KMS-11 (cell line): Measurements from ENCODE around the gene SSTR3.
A peak's percentile ranks its signal among the peaks of the same experiment; 100 is the strongest.

Experiments used
- H2AFZ ChIP-seq: fragments of 200-600 bp; sonication (generic); 2 replicates; pipeline ENCODE4 v1.6.1; 2016; ENCODE audit warnings: antibody characterized with exemption, mixed run types, low read depth
- H3K27ac ChIP-seq: fragments of 200-600 bp; sonication (generic); 2 replicates; pipeline ENCODE4 v1.6.1; 2016; ENCODE audit warnings: mild to moderate bottlenecking, mixed run types
- H3K27me3 ChIP-seq: fragments of 200-600 bp; sonication (generic); 2 replicates; pipeline ENCODE4 v1.6.1; 2017; ENCODE audit warnings: mild to moderate bottlenecking, low read depth, mixed run types, moderate library complexity; ENCODE audit not compliant: insufficient read depth
- H3K36me3 ChIP-seq: fragments of 200-600 bp; sonication (generic); 2 replicates; pipeline ENCODE4 v1.6.1; 2017; ENCODE audit warnings: mild to moderate bottlenecking, mixed run types; ENCODE audit not compliant: insufficient read depth
- H3K4me1 ChIP-seq: fragments of 200-600 bp; sonication (generic); 2 replicates; pipeline ENCODE4 v1.6.1; 2016; ENCODE audit warnings: mild to moderate bottlenecking, low read depth, mixed run types; ENCODE audit not compliant: poor library complexity, severe bottlenecking
- H3K4me2 ChIP-seq: fragments of 200-600 bp; sonication (generic); 2 replicates; pipeline ENCODE4 v1.7.0; 2016; ENCODE audit warnings: mild to moderate bottlenecking, mixed run types
- H3K4me3 ChIP-seq: fragments of 200-600 bp; sonication (generic); IDR thresholded peaks from 2 replicates; pipeline ENCODE4 v1.6.1; 2017; ENCODE audit warnings: low read depth, low read length, mixed read lengths; ENCODE audit not compliant: insufficient read depth
- H3K79me2 ChIP-seq: fragments of 200-600 bp; sonication (generic); 2 replicates; pipeline ENCODE4 v1.6.1; 2016; ENCODE audit warnings: low read depth, mixed run types; ENCODE audit not compliant: insufficient read depth
- H3K9ac ChIP-seq: fragments of 200-600 bp; sonication (generic); 2 replicates; pipeline ENCODE4 v1.6.1; 2016; ENCODE audit warnings: mild to moderate bottlenecking, mixed run types
- H4K20me1 ChIP-seq: fragments of 200-600 bp; sonication (generic); 2 replicates; pipeline ENCODE4 v1.6.1; 2016; ENCODE audit warnings: mild to moderate bottlenecking, mixed run types; ENCODE audit not compliant: insufficient read depth
- TF ChIP-seq, protein P1 (sequence below): fragments of 200-600 bp; sonication (generic); conservative IDR thresholded peaks from 2 replicates; pipeline ENCODE4 v1.6.1; 2017; ENCODE audit warnings: low read depth, mild to moderate bottlenecking, antibody characterized with exemption, low read length, moderate library complexity, mixed read lengths

SSTR3 gene

DNA sequence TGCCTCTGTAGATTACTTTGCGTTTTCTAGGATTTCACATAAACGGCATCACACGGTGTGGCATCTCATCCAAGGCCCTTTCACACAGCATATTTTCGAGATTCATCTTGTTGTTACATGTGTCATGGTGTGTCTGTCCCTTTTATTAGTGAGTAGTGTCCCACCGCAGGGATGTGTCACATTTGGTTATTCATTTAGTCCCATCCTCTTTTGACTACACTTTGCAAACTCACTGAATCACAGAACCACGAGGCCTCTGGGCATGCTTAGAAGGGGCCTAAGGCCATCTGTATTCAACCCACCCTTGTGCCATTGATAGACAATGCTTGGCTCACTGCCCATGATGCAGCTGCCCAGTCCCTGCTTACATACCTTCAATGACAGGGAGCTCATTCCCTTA, 36.0 kb upstream of the SSTR3 start:
- H3K4me3 ChIP-seq: no peak overlapping the region
- peaks cover 8% of the 10 kb centered on the region for H3K79me2 ChIP-seq
- H3K27me3 ChIP-seq: no peaks in the 10 kb centered on the region
- H3K4me1 ChIP-seq: peaks cover 24% of the 10 kb centered on the region
- H2AFZ ChIP-seq: no peak overlapping the region
- no peak overlapping the region for H3K4me2 ChIP-seq
- no peak overlapping the region for H3K27ac ChIP-seq
- H3K36me3 ChIP-seq: no peaks in the 10 kb centered on the region
- no peaks in the 10 kb centered on the region for H4K20me1 ChIP-seq
- no peak overlapping the region for H3K9ac ChIP-seq
- TF ChIP-seq, protein P1, sequence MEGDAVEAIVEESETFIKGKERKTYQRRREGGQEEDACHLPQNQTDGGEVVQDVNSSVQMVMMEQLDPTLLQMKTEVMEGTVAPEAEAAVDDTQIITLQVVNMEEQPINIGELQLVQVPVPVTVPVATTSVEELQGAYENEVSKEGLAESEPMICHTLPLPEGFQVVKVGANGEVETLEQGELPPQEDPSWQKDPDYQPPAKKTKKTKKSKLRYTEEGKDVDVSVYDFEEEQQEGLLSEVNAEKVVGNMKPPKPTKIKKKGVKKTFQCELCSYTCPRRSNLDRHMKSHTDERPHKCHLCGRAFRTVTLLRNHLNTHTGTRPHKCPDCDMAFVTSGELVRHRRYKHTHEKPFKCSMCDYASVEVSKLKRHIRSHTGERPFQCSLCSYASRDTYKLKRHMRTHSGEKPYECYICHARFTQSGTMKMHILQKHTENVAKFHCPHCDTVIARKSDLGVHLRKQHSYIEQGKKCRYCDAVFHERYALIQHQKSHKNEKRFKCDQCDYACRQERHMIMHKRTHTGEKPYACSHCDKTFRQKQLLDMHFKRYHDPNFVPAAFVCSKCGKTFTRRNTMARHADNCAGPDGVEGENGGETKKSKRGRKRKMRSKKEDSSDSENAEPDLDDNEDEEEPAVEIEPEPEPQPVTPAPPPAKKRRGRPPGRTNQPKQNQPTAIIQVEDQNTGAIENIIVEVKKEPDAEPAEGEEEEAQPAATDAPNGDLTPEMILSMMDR: no peak

DNA sequence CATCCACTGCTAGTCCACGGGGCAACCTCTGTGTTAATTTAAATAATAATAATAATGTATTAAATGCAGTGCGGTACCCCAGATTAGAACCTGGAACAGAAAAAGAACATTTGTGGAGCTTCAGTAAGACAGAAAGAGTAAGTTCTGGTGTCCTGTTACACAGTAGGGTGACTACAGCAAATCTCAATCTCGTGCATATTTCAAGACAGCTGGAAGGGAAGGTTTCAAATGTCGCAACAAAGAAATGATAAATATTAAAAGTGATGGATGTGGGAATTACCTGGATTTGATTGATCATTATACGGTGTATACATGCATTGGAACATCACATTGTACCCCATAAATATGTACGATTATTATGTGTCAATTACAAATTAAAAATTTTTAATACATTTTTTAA, 33.5 kb upstream of the SSTR3 start:
- no peak overlapping the region for H3K27ac ChIP-seq
- no peak overlapping the region for H2AFZ ChIP-seq
- H3K79me2 ChIP-seq: peaks cover 27% of the 10 kb centered on the region
- H3K4me3 ChIP-seq: no peak overlapping the region
- H3K36me3 ChIP-seq: no peaks in the 10 kb centered on the region; the same call in 1 of the 2 replicates
- H3K4me1 ChIP-seq: peaks cover 23% of the 10 kb centered on the region
- no peak overlapping the region for H3K4me2 ChIP-seq
- no peaks in the 10 kb centered on the region for H3K27me3 ChIP-seq
- no peak overlapping the region for H3K9ac ChIP-seq
- H4K20me1 ChIP-seq: no peaks in the 10 kb centered on the region
- TF ChIP-seq, protein P1: no peak

DNA sequence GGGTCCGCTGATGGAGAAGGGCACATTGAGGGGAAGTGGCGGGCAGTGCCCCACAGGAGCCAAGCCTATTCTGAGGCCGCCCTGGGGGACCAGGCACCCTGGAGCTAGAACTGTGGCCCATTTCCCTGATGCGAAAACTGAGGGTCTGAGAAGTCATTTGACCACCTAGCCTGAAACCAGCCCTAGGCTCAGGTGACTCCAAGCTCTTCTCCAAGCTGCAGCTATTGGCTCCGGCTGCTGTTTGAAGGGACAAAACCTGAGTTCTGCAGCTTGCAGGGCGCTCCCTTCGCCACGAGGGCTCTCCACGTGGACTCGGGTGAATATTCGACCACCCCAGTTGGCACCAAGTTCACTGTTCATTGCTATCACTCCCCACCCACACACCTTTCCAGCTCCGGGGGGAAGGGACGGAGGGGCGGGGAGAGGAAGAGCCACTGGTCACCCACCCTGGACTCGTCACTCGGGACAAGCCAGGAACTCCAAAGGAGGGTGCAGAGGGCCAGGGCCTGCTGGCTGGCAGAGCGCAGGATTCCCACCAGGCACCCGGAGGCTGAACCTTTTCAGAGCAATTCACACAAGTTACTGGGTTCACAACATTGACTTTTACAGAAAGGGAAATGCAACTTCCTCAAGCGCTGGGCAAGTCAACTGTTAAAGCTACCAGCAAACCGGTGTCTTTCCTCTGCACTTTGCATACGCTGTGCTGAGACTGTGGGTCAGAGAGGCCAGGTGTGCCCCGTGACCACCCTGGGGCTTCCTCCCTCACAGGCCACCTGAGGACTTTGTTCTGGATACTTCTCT, 32.8 kb upstream of the SSTR3 start:
- Histone ChIP-seq H3K4me2 (no peak overlapping the region; the same call in 1 of the 2 replicates), H3K27ac (no peak overlapping the region), H3K4me3 (no peak overlapping the region), H4K20me1 (no peaks in the 10 kb centered on the region), H3K4me1 (peaks cover 23% of the 10 kb centered on the region), H3K9ac (no peak overlapping the region), H2AFZ (no peak overlapping the region), H3K27me3 (no peaks in the 10 kb centered on the region), H3K79me2 (peaks cover 27% of the 10 kb centered on the region), H3K36me3 (no peaks in the 10 kb centered on the region; the same call in 1 of the 2 replicates)
- TF ChIP-seq, protein P1: no peak

DNA sequence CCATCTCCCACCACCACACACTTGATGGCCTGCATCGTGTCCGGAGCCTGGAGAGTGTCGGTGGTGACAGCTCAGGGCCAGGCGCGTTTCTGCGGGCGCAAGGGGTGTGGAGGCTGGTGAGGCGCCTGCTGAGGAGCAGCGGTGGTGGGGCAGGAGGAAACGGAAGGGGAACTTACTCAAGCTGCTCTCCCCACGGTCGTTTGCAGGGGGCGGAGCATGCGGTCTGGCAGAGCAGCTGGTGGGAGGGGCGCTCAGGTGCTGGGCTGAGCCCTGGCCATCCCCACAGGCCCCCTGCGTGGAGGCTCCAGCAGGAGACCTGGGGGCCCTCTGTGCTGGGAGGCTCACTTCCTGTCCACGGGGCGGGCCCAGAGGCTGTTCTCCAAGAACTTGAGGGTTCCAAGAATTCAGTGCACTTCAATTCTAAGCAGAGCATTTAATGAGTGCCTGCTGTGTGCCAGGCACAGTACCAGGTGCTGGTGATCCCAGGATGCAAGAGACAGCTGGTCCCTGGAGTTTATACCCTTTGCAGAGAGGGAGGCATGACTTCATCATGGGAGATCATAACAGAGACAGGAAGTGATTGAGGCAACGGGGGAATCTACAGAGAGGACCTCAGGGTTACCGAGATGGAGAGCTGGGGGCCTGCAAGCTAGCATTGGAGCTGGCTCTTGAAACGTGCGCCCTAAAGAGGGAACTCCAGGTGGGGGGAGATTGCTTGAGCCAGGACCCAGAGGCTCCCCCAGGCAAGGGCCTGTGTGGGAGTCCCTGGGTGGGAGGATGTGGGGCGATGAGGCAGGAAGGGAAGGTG, 32.0 kb upstream of the SSTR3 start, which contains the start of gene RAC2:
Gene RAC2 (minus strand): TSS at position 156 of the 808 bp plus-strand sequence. CDS start 121 bp downstream, at position 35.
- Histone ChIP-seq H3K27me3 (no peaks in the 10 kb centered on the region), H2AFZ (peak within 1 kb of the TSS; percentile 83; the same call in 1 of the 2 replicates), H3K4me2 (peak within 1 kb of the TSS; percentile 97), H3K4me1 (peaks cover 23% of the 10 kb centered on the region), H3K4me3 (peak within 1 kb of the TSS; percentile 71), H3K79me2 (peaks cover 27% of the 10 kb centered on the region), H3K36me3 (no peaks in the 10 kb centered on the region; the same call in 1 of the 2 replicates), H3K27ac (no peak within 1 kb of the TSS; the same call in 1 of the 2 replicates), H3K9ac (peak within 1 kb of the TSS; percentile 55; the same call in 1 of the 2 replicates), H4K20me1 (no peaks in the 10 kb centered on the region)
- TF ChIP-seq, protein P1: no peak
